Thymus (tissue), 11 donors: Measurements from ENCODE around the gene TUBB3. TPM values are rescaled to one million over a fixed set of nuclear protein-coding genes. Genes with fewer than 3 reads are reported as not detected.
A peak's percentile ranks its signal among the peaks of the same experiment; 100 is the strongest.

ENCODE experiments used
- DNase-seq, 9 donors: peaks; one replicate each; pipeline ENCODE4 v3.0.0-alpha.2; 2013; ENCODE audit warnings: low spot score in 9 of 9, low read depth in 6 of 9, missing footprints in 1 of 9
- H3K27ac ChIP-seq, 2 donors: one replicate each; pipeline ENCODE4 v1.5.1; 2013; ENCODE audit warnings: control low read depth in 1 of 2, low read depth in 1 of 2, low read length in 1 of 2, mild to moderate bottlenecking in 1 of 2, moderate library complexity in 1 of 2
- H3K27me3 ChIP-seq, 2 donors: one replicate each; pipeline ENCODE4 v1.5.1; 2013; ENCODE audit warnings: low read length in 1 of 2; ENCODE audit not compliant: control insufficient read depth in 2 of 2, insufficient read depth in 1 of 2
- H3K36me3 ChIP-seq, 2 donors: one replicate each; pipeline ENCODE4 v1.5.1; 2013; ENCODE audit warnings: low read length in 1 of 2, mild to moderate bottlenecking in 1 of 2, moderate library complexity in 1 of 2; ENCODE audit not compliant: control insufficient read depth in 2 of 2, insufficient read depth in 2 of 2
- H3K4me1 ChIP-seq, 2 donors: one replicate each; pipeline ENCODE4 v1.5.1; 2013; ENCODE audit warnings: low read length in 2 of 2; ENCODE audit not compliant: control insufficient read depth in 2 of 2, insufficient read depth in 2 of 2
- H3K4me3 ChIP-seq, 2 donors: one replicate each; pipeline ENCODE4 v1.5.1; 2013; ENCODE audit warnings: low read length in 2 of 2, control low read depth in 1 of 2, mild to moderate bottlenecking in 1 of 2
- H3K9me3 ChIP-seq, 2 donors: one replicate each; pipeline ENCODE4 v1.5.1; 2013; ENCODE audit warnings: low read length in 1 of 2, mild to moderate bottlenecking in 1 of 2; ENCODE audit not compliant: control insufficient read depth in 2 of 2, insufficient read depth in 1 of 2
- WGBS: extraction: QIAGEN DNeasy Blood & Tissue Kit; methylation state at CpG from one replicate; pipeline ENCODE4 v1.1.7; 2013; 5-methylcytosine and 5-hydroxymethylcytosine counted together
- polyA plus RNA-seq: library from polyadenylated mRNA; stranded (reverse); fragments of 200-250 nt; gene quantifications from one replicate; pipeline ENCODE4 v1.2.3, GENCODE V29; 2013
- total RNA-seq: library from RNA; stranded (reverse); fragments of 120-200 nt; gene quantifications from one replicate; pipeline ENCODE4 v1.2.4, GENCODE V29; 2013
- donor health status: healthy.

The TUBB3 gene
- total and polyA plus RNA-seq, 2 donors: 3.4 to 10.6 TPM

- DNase-seq: no peak
- H3K4me3 ChIP-seq: peak overlapping the region; percentile 13 to 53
- H3K36me3 ChIP-seq: no peaks in the 10 kb centered on the region
- H3K27me3 ChIP-seq: peaks cover 29 to 68% of the 10 kb centered on the region in 2 donors
- H3K27ac ChIP-seq: no peak overlapping the region
- 33% methylated on average over 55 of the region's 55 CpGs for WGBS
- H3K9me3 ChIP-seq: peaks cover 10 to 18% of the 10 kb centered on the region in 2 donors
- H3K4me1 ChIP-seq: peaks cover 6 to 16% of the 10 kb centered on the region in 2 donors
Observed at GRCh38 chr16:89949121-89949742, 26.1 kb downstream of the TUBB3 start.

- no peaks in the 10 kb centered on the region for H3K36me3 ChIP-seq
- no peak overlapping the region for H3K4me3 ChIP-seq
- H3K27ac ChIP-seq: no peak overlapping the region
- 93% methylated on average over 12 of the region's 12 CpGs for WGBS
- peaks cover 29 to 64% of the 10 kb centered on the region in 2 donors for H3K27me3 ChIP-seq
- H3K9me3 ChIP-seq: peaks cover 10 to 18% of the 10 kb centered on the region in 2 donors
- no peak for DNase-seq
- H3K4me1 ChIP-seq: peaks cover 6 to 16% of the 10 kb centered on the region in 2 donors
Observed at GRCh38 chr16:89949756-89950155, 26.6 kb downstream of the TUBB3 start.

GRCh38 chr16:89951509-89951908, 28.4 kb downstream of the TUBB3 start:
- Histone ChIP-seq H3K4me3 (no peak overlapping the region), H3K4me1 (peaks cover 6 to 16% of the 10 kb centered on the region in 2 donors), H3K27ac (no peak overlapping the region), H3K27me3 (peaks cover 24 to 47% of the 10 kb centered on the region in 2 donors), H3K9me3 (peaks cover 10 to 18% of the 10 kb centered on the region in 2 donors), H3K36me3 (no peaks in the 10 kb centered on the region)
- DNase-seq: no peak
- WGBS: 96% methylated on average over 5 of the region's 5 CpGs

GRCh38 chr16:89952049-89952448, 28.9 kb downstream of the TUBB3 start:
- peaks cover 21 to 41% of the 10 kb centered on the region in 2 donors for H3K27me3 ChIP-seq
- H3K27ac ChIP-seq: no peak overlapping the region
- no peak overlapping the region for H3K4me3 ChIP-seq
- H3K4me1 ChIP-seq: peaks cover 6 to 16% of the 10 kb centered on the region in 2 donors
- H3K36me3 ChIP-seq: no peaks in the 10 kb centered on the region
- WGBS: 97% methylated on average over 12 of the region's 12 CpGs
- DNase-seq: no peak
- peaks cover 9 to 18% of the 10 kb centered on the region in 2 donors for H3K9me3 ChIP-seq

GRCh38 chr16:89952551-89952950, 29.4 kb downstream of the TUBB3 start:
- Histone ChIP-seq H3K27ac (no peak overlapping the region), H3K9me3 (peaks cover 8 to 15% of the 10 kb centered on the region in 2 donors), H3K4me1 (peaks cover 4 to 14% of the 10 kb centered on the region in 2 donors), H3K4me3 (no peak overlapping the region), H3K36me3 (no peaks in the 10 kb centered on the region), H3K27me3 (peaks cover 19 to 36% of the 10 kb centered on the region in 2 donors)
- DNase-seq: no peak
- WGBS: 96% methylated on average over 6 of the region's 6 CpGs

GRCh38 chr16:89953671-89954406, 30.7 kb downstream of the TUBB3 start:
- 73% methylated on average over 11 of the region's 11 CpGs for WGBS
- peaks cover 0 to 4% of the 10 kb centered on the region in 2 donors for H3K4me1 ChIP-seq

GRCh38 chr16:89954462-89954861, 31.3 kb downstream of the TUBB3 start:
- Histone ChIP-seq H3K27ac (no peak overlapping the region), H3K9me3 (peaks cover 0 to 3% of the 10 kb centered on the region in 2 donors), H3K4me1 (peaks cover 0 to under 1% of the 10 kb centered on the region in 2 donors), H3K36me3 (no peaks in the 10 kb centered on the region), H3K27me3 (peaks cover 7 to 22% of the 10 kb centered on the region in 2 donors), H3K4me3 (no peak overlapping the region)
- 96% methylated on average over 15 of the region's 15 CpGs for WGBS
- DNase-seq: no peak

More at GRCh38 chr16:89953671-89954406, 30.7 kb downstream of the TUBB3 start:
- H3K4me3 ChIP-seq: no peak overlapping the region
- H3K27ac ChIP-seq: no peak overlapping the region
- no peak for DNase-seq
- H3K36me3 ChIP-seq: no peaks in the 10 kb centered on the region
- H3K27me3 ChIP-seq: peaks cover 11 to 27% of the 10 kb centered on the region in 2 donors
- H3K9me3 ChIP-seq: peaks cover 0 to 6% of the 10 kb centered on the region in 2 donors

- Histone ChIP-seq H3K4me3 (no peak overlapping the region), H3K27me3 (peaks cover 0 to 15% of the 10 kb centered on the region in 2 donors), H3K27ac (no peak overlapping the region), H3K4me1 (peaks cover 0 to 2% of the 10 kb centered on the region in 2 donors), H3K9me3 (no peaks in the 10 kb centered on the region), H3K36me3 (no peaks in the 10 kb centered on the region)
- DNase-seq: no peak
- WGBS: 96% methylated on average over 15 of the region's 15 CpGs
Observed at GRCh38 chr16:89955001-89955685, 32.0 kb downstream of the TUBB3 start.
